ENCODE results near the gene CNTNAP2. TPM values are rescaled to one million over a fixed set of nuclear protein-coding genes. Genes with fewer than 3 reads are reported as not detected.

CNTNAP2 gene
- total and polyA plus RNA-seq, 9 of the 15 experiments (the other 6 are each of a cell fraction or from before 2014, with no cell fraction given), result 0.04 to 0.62 (median 0.09) TPM; not detected in 4

DNA sequence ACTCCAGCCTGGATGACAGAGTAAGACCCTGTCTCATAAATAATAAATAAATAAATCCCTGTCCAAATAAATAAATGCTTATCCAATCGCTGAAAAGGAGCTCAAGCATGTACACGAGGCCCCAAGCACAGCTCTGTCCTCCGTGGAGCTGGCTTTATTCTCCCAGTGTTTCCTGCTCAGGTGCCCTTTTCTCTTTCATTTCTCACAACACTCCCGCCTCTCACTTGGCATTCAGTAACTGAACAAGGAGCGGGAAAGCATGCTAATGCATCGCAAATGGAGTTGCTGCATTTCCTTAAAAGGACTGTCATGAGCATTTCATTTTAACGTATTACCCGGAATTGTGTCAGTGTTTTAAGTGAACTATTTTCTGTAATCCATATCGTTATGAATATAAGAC is 2263.1 kb downstream of the CNTNAP2 start:
- Histone ChIP-seq H3K27me3 (ENCODE audit: control insufficient read depth in 2 of 2, insufficient read depth in 2 of 2, low read length in 2 of 2) (peaks cover 21 to 30% of the 10 kb centered on the region in 2 experiments), H3K27ac (ENCODE audit: extremely low read depth, low read depth, low read length) (no peak overlapping the region), H3K9me1 (ENCODE audit: control insufficient read depth, insufficient read depth, low read length) (no peaks in the 10 kb centered on the region), H3K79me2 (ENCODE audit: control insufficient read depth, insufficient read depth, low read length) (no peaks in the 10 kb centered on the region), H3K4me3 (no peak overlapping the region), H3K4me1 (replicated peaks in 1 of 2; ENCODE audit: control insufficient read depth in 2 of 2, insufficient read depth in 2 of 2, low read length in 2 of 2) (0 out of 5 replicates have a peak, but pooled peaks cover 0 to 2% of the 10 kb centered on the region in 2 experiments), H2AFZ (ENCODE audit: low read depth, low read length) (no peak overlapping the region), H3K36me3 (ENCODE audit: control insufficient read depth, insufficient read depth, low read length) (no peaks in the 10 kb centered on the region), H4K20me1 (replicated peaks; ENCODE audit: control insufficient read depth, insufficient read depth, low read length) (no peaks in the 10 kb centered on the region), H3K4me2 (ENCODE audit: insufficient read depth, low read length) (no peak overlapping the region), H3K9ac (ENCODE audit: insufficient read depth in 1 of 2, low read depth in 2 of 2, low read length in 2 of 2) (no peak overlapping the region), H3K9me3 (replicated peaks; ENCODE audit: control insufficient read depth, insufficient read depth, low read depth, low read length) (no peaks in the 10 kb centered on the region)
- no peak for ATAC-seq
- no TSS peak for BruUV-seq (replicated peaks)
- under 1% methylated on average over 9 of the region's 9 CpGs for WGBS (ENCODE audit: insufficient coverage, low coverage, missing lambda C conversion rate)
- in situ Hi-C loops (cut with MboI), result no loop called here
- no peak for DNase-seq (ENCODE audit: extremely low read depth in 1 of 4, low spot score in 3 of 4)
- CTCF ChIA-PET (ENCODE audit: low intra/inter-chr PET ratio), result no interaction called here
- intact Hi-C loops (cut with micrococcal nuclease), result no loop called here
- POLR2A ChIA-PET, result no interaction called here
- no peak for FAIRE-seq
- TF ChIP-seq POLR3G (IDR thresholded peaks at IDR 0.05; ENCODE audit: extremely low read depth, insufficient read length, insufficient replicate concordance), result no peak
- no peak for TF ChIP-seq SNRNP70 (optimal IDR thresholded peaks at IDR 0.05; ENCODE audit: low read depth, low read length)
- TF ChIP-seq TBP (optimal IDR thresholded peaks at IDR 0.05; ENCODE audit: low read depth, low read length), result no peak
- TF ChIP-seq EWSR1 (IDR thresholded peaks at IDR 0.05; ENCODE audit: borderline replicate concordance, low read depth, partially characterized antibody), result no peak
- TF ChIP-seq HNRNPUL1 (IDR thresholded peaks at IDR 0.05; ENCODE audit: low read length), result no peak
- TF ChIP-seq ZNF586 (CRISPR knock-in tag; conservative IDR thresholded peaks at IDR 0.05), result no peak
- no peak for TF ChIP-seq ZNF280A (IDR thresholded peaks at IDR 0.05; ENCODE audit: low read depth, partially characterized antibody)
- TF ChIP-seq ZNF75A (CRISPR knock-in tag; IDR thresholded peaks at IDR 0.05), result no peak
